Measurements from ENCODE around the gene ATRN.

DNA sequence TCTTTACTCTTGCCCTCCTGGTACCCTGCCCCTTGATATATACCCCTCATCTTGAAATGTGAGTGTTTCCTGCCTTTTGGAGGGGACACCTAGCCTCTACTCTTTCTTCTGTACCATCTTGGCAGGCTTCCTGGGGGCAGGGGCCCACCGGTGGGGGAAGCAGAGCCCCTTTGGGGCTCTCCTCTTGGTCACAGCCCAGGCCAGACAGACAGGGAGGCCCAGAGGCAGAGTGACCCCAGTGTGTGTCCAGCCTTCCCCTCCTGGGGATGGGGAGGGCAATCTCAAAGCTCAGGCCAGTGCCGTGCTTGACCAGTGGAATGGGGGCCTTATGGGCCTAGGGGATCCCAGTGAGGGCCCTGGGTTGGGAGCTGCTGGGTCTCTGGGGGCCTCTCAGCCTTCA lies 207.4 kb downstream of the ATRN start:
- TF ChIP-seq POLR2AphosphoS5 (IDR thresholded peaks at IDR 0.05; ENCODE audit: insufficient read depth, low read depth, low read length): no peak
- TF ChIP-seq, protein P1, sequence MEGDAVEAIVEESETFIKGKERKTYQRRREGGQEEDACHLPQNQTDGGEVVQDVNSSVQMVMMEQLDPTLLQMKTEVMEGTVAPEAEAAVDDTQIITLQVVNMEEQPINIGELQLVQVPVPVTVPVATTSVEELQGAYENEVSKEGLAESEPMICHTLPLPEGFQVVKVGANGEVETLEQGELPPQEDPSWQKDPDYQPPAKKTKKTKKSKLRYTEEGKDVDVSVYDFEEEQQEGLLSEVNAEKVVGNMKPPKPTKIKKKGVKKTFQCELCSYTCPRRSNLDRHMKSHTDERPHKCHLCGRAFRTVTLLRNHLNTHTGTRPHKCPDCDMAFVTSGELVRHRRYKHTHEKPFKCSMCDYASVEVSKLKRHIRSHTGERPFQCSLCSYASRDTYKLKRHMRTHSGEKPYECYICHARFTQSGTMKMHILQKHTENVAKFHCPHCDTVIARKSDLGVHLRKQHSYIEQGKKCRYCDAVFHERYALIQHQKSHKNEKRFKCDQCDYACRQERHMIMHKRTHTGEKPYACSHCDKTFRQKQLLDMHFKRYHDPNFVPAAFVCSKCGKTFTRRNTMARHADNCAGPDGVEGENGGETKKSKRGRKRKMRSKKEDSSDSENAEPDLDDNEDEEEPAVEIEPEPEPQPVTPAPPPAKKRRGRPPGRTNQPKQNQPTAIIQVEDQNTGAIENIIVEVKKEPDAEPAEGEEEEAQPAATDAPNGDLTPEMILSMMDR (IDR thresholded peaks at IDR 0.05; ENCODE audit: extremely low read depth in 1 of 2, insufficient read depth in 1 of 2, low read depth in 1 of 2, low read length in 2 of 2): no peak
- TF ChIP-seq MYC (IDR thresholded peaks at IDR 0.05; ENCODE audit: low read depth, low read length): no peak
- TF ChIP-seq POLR2A (IDR thresholded peaks at IDR 0.05; ENCODE audit: low read depth, low read length): no peak
- no peak for TF ChIP-seq EZH2 (IDR thresholded peaks at IDR 0.05; ENCODE audit: borderline replicate concordance, low read depth, low read length, severe bottlenecking)
- TF ChIP-seq FOS (IDR thresholded peaks at IDR 0.05; ENCODE audit: borderline replicate concordance, insufficient read depth, low read length): no peak
- TF ChIP-seq, protein P2, sequence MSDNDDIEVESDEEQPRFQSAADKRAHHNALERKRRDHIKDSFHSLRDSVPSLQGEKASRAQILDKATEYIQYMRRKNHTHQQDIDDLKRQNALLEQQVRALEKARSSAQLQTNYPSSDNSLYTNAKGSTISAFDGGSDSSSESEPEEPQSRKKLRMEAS (IDR thresholded peaks at IDR 0.05; ENCODE audit: insufficient read depth, insufficient read length): no peak
